ENCODE data around the gene ALB. TPM values are rescaled to one million over a fixed set of nuclear protein-coding genes. Genes with fewer than 3 reads are reported as not detected.

The ALB gene
- total RNA-seq, 2 experiments from 2014 or later: 0.47 to 0.63 TPM

DNA sequence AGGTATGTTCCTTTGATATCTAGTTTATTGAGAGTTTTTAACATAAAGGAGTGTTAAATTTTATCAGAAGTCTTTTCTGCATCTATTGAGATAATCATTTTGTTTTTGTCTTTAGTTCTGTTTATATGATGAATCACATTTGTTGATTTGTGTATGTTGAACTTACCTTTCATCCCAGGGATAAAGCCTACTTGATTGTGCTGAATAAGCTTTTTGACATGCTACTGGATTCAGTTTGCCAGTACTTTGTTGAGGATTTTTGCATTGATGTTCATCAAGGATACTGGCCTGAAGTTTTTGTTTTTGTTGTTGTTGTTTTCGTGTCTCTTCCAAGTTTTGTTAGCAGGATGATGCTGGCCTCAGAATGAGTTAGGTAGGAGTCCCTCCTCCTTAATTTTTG lies 66.6 kb downstream of the ALB start:
- ChIA-PET POLR2A (no interaction called here), CTCF (no interaction called here)
- ATAC-seq (ENCODE audit: poor library complexity) (no peak), DNase-seq (no peak)
- TF ChIP-seq, protein P1, sequence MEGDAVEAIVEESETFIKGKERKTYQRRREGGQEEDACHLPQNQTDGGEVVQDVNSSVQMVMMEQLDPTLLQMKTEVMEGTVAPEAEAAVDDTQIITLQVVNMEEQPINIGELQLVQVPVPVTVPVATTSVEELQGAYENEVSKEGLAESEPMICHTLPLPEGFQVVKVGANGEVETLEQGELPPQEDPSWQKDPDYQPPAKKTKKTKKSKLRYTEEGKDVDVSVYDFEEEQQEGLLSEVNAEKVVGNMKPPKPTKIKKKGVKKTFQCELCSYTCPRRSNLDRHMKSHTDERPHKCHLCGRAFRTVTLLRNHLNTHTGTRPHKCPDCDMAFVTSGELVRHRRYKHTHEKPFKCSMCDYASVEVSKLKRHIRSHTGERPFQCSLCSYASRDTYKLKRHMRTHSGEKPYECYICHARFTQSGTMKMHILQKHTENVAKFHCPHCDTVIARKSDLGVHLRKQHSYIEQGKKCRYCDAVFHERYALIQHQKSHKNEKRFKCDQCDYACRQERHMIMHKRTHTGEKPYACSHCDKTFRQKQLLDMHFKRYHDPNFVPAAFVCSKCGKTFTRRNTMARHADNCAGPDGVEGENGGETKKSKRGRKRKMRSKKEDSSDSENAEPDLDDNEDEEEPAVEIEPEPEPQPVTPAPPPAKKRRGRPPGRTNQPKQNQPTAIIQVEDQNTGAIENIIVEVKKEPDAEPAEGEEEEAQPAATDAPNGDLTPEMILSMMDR (IDR thresholded peaks at IDR 0.05): no peak
- H3K4me3 ChIP-seq (ENCODE audit: low read length): no peak overlapping the region
- H3K27me3 ChIP-seq (ENCODE audit: control insufficient read depth in 1 of 2, insufficient read depth in 2 of 2, low read length in 2 of 2): no peaks in the 10 kb centered on the region
- H3K4me3 Mint-ChIP-seq: no peak overlapping the region
- no peaks in the 10 kb centered on the region for H3K4me1 Mint-ChIP-seq (ENCODE audit: low read depth)
- H3K9me3 ChIP-seq (ENCODE audit: control insufficient read depth in 1 of 2, insufficient read depth in 1 of 2, low read length in 2 of 2): peaks cover 4 to 6% of the 10 kb centered on the region in 2 experiments
- no peak overlapping the region for H3K27ac ChIP-seq (ENCODE audit: low read depth in 1 of 2, low read length in 2 of 2)
- peaks cover 6% of the 10 kb centered on the region for H3K9me3 Mint-ChIP-seq
- H3K36me3 Mint-ChIP-seq (ENCODE audit: low read depth): no peaks in the 10 kb centered on the region
- no peaks in the 10 kb centered on the region for H3K36me3 ChIP-seq (ENCODE audit: insufficient read depth, low read length)
- no peak overlapping the region for H3K27ac Mint-ChIP-seq
- intact Hi-C loops (cut with DNase I, micrococcal nuclease): no loop called here
- H3K4me1 ChIP-seq (ENCODE audit: insufficient read depth, low read length): no peaks in the 10 kb centered on the region
- peaks cover 16% of the 10 kb centered on the region for H3K27me3 Mint-ChIP-seq

Other genes starting within 250 kb of the ALB start
- gene ANKRD17, start 145.5 kb upstream of the ALB start, total RNA-seq: 10 to 100 TPM; 31.9 to 34.1 TPM
- gene AFP, start 31.9 kb downstream of the ALB start, total RNA-seq: not detected
- not detected for gene AFM, start 77.5 kb downstream of the ALB start, total RNA-seq
- under 1 TPM; 0.25 to 0.28 TPM for gene RASSF6, start 216.1 kb downstream of the ALB start, total RNA-seq